Measurements from ENCODE around the gene KSR1. TPM values are rescaled to one million over a fixed set of nuclear protein-coding genes. Genes with fewer than 3 reads are reported as not detected.

The KSR1 gene
- polyA plus RNA-seq, 1 of the 3 experiments (the other 2 are of a cell fraction): 7.5 TPM

- WGBS (ENCODE audit: low lambda C conversion rate): 85% methylated on average over 13 of the region's 15 CpGs
- H3K27ac ChIP-seq (ENCODE audit: low read depth in 2 of 2, low read length in 1 of 2): no peak overlapping the region
- H3K9me3 ChIP-seq: no peaks in the 10 kb centered on the region
- no peak overlapping the region for H3K9ac ChIP-seq
- peaks cover 0 to 7% of the 10 kb centered on the region in 2 experiments; a peak in 1 of 4 replicates for H3K4me1 ChIP-seq (ENCODE audit: control insufficient read depth in 1 of 2, insufficient read depth in 2 of 2, low read depth in 1 of 2, low read length in 1 of 2)
- no peak overlapping the region for H2AFZ ChIP-seq (ENCODE audit: low read depth)
- H3K79me2 ChIP-seq (ENCODE audit: insufficient read depth): no peaks in the 10 kb centered on the region
- no peaks in the 10 kb centered on the region for H3K36me3 ChIP-seq (replicated peaks in 1 of 2; ENCODE audit: control insufficient read depth in 1 of 2, insufficient read depth in 2 of 2, low read length in 1 of 2)
- no peaks in the 10 kb centered on the region for H3K9me2 ChIP-seq
- ChIA-PET POLR2A (no interaction called here), CTCF (interaction anchor here (0.6 to 0.8 kb wide), 2 partner anchors 13 to 93 kb away, joined by 3 read pairs; no protein-coding TSS in a partner anchor)
- H3K4me2 ChIP-seq: no peak overlapping the region
- DNase-seq: no peak
- H4K20me1 ChIP-seq (ENCODE audit: insufficient read depth): no peaks in the 10 kb centered on the region
- TF ChIP-seq ZBTB33 (IDR thresholded peaks at IDR 0.05; ENCODE audit: borderline replicate concordance, low read depth) (no peak), CTCF (IDR thresholded peaks at IDR 0.05) (no peak), ELF1 (IDR thresholded peaks at IDR 0.05) (no peak), GABPA (IDR thresholded peaks at IDR 0.05; ENCODE audit: low read depth) (no peak), NFIC (IDR thresholded peaks at IDR 0.05; ENCODE audit: borderline replicate concordance) (no peak), YY1 (IDR thresholded peaks at IDR 0.05; ENCODE audit: low read depth) (no peak), JUND (IDR thresholded peaks at IDR 0.05) (no peak), USF1 (IDR thresholded peaks at IDR 0.05; ENCODE audit: borderline replicate concordance, low read depth) (no peak), FOSL2 (IDR thresholded peaks at IDR 0.05; ENCODE audit: borderline replicate concordance, low read depth) (no peak), REST (IDR thresholded peaks at IDR 0.05; ENCODE audit: low read depth, low read length) (no peak), SIN3A (IDR thresholded peaks at IDR 0.05; ENCODE audit: borderline replicate concordance, low read depth, low read length) (no peak), POLR2AphosphoS5 (IDR thresholded peaks at IDR 0.05; ENCODE audit: low read depth, low read length) (no peak), TCF12 (IDR thresholded peaks at IDR 0.05) (no peak), RAD21 (IDR thresholded peaks at IDR 0.05; ENCODE audit: low read length) (no peak), RCOR1 (IDR thresholded peaks at IDR 0.05; ENCODE audit: low read length) (no peak), FOXM1 (IDR thresholded peaks at IDR 0.05; ENCODE audit: low read depth) (no peak), IRF3 (IDR thresholded peaks at IDR 0.05; ENCODE audit: low read depth, low read length) (no peak), MAX (IDR thresholded peaks at IDR 0.05; ENCODE audit: low read depth) (no peak), RXRA (IDR thresholded peaks at IDR 0.05; ENCODE audit: borderline replicate concordance, low read depth) (no peak), CHD2 (IDR thresholded peaks at IDR 0.05; ENCODE audit: low read length, partially characterized antibody) (no peak)
- no peaks in the 10 kb centered on the region for H3F3A ChIP-seq (replicated peaks; ENCODE audit: insufficient read depth)
- no peaks in the 10 kb centered on the region for H3K27me3 ChIP-seq (ENCODE audit: insufficient read depth)
- H3K4me3 ChIP-seq (ENCODE audit: low read depth in 2 of 2, low read length in 1 of 2): no peak overlapping the region
Measured at GRCh38 chr17:27506348-27507218, 50.3 kb downstream of the KSR1 start.
